ENCODE results near the gene ATG9A. TPM values are rescaled to one million over a fixed set of nuclear protein-coding genes. Genes with fewer than 3 reads are reported as not detected.
A peak's percentile ranks its signal among the peaks of the same experiment; 100 is the strongest.

Gene ATG9A
- total RNA-seq, 1 experiment from 2014 or later: 42.9 TPM

DNA sequence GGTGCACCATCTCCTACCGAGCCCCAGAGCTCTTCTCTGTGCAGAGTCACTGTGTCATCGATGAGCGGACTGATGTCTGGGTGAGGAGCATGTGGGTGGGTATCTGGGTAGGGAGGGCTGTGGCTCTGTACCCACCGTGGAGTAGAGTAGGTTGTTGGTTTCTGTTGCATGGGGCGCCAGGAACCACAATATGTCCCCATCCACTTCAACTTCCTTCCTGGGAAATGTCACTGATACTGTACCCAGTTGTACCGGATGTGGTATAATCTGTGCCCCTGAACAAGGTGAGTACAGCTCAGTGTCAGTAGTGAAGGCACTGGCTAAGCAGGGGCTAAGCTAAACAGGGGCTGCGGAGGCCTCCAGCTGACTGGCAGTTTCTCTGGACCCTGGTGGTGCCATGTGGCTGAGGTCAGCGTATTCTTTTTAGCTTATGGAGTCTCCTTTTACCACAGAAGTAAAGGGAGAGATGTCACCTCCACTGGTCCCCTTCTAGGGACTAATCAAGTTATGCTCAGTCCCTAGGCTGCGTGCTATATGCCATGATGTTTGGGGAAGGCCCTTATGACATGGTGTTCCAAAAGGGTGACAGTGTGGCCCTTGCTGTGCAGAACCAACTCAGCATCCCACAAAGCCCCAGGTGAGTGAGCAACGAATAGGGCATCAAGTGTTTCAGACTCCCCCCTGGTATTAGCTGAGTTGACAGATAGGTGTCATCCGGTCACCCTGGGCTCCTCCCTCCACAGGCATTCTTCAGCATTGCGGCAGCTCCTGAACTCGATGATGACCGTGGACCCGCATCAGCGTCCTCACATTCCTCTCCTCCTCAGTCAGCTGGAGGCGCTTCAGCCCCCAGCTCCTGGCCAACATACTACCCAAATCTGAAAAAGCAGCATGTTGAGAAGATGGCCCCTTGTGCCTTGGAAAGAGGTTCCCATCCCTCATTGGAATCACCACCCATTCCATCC lies 18.5 kb upstream of the ATG9A start:
- H3K4me1 Mint-ChIP-seq: peaks cover 34% of the 10 kb centered on the region
- no peak for TF ChIP-seq FOXP1 (CRISPR knock-in tag; IDR thresholded peaks at IDR 0.05; ENCODE audit: borderline replicate concordance)
- no peak for TF ChIP-seq ZNF317 (CRISPR knock-in tag; IDR thresholded peaks at IDR 0.05; ENCODE audit: borderline replicate concordance, low read depth)
- TF ChIP-seq MXD4 (CRISPR knock-in tag; IDR thresholded peaks at IDR 0.05; ENCODE audit: borderline replicate concordance): no peak
- no peak for TF ChIP-seq PRRX2 (CRISPR knock-in tag; IDR thresholded peaks at IDR 0.05)
- no peak for TF ChIP-seq ZNF532 (CRISPR knock-in tag; IDR thresholded peaks at IDR 0.05; ENCODE audit: borderline replicate concordance)
- no peak for TF ChIP-seq MLX (CRISPR knock-in tag; IDR thresholded peaks at IDR 0.05)
- TF ChIP-seq, protein P1, sequence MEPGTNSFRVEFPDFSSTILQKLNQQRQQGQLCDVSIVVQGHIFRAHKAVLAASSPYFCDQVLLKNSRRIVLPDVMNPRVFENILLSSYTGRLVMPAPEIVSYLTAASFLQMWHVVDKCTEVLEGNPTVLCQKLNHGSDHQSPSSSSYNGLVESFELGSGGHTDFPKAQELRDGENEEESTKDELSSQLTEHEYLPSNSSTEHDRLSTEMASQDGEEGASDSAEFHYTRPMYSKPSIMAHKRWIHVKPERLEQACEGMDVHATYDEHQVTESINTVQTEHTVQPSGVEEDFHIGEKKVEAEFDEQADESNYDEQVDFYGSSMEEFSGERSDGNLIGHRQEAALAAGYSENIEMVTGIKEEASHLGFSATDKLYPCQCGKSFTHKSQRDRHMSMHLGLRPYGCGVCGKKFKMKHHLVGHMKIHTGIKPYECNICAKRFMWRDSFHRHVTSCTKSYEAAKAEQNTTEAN (CRISPR knock-in tag; IDR thresholded peaks at IDR 0.05): no peak
- H3K27me3 Mint-ChIP-seq (ENCODE audit: low read depth): peaks cover 18% of the 10 kb centered on the region
- no peak for ATAC-seq
- no peak overlapping the region for H3K27ac Mint-ChIP-seq
- peaks cover 19% of the 10 kb centered on the region; the same call in 1 of the 2 replicates for H3K36me3 Mint-ChIP-seq
- DNase-seq (ENCODE audit: low spot score): no peak
- CTCF ChIA-PET: interaction anchor here (1.2 to 3.0 kb wide), 6 partner anchors 14 to 76 kb away, joined by 3 to 25 read pairs (median 5); partner anchors contain the start of genes ANKZF1, ATG9A and DNAJB2
- POLR2A ChIA-PET: interaction anchor here (0.6 to 2.3 kb wide), 4 partner anchors 29 to 295 kb away, joined by 3 to 11 read pairs (median 6); partner anchors contain the start of gene ABCB6
- no peaks in the 10 kb centered on the region for H3K9me3 Mint-ChIP-seq
- H3K4me3 Mint-ChIP-seq: no peak overlapping the region

DNA sequence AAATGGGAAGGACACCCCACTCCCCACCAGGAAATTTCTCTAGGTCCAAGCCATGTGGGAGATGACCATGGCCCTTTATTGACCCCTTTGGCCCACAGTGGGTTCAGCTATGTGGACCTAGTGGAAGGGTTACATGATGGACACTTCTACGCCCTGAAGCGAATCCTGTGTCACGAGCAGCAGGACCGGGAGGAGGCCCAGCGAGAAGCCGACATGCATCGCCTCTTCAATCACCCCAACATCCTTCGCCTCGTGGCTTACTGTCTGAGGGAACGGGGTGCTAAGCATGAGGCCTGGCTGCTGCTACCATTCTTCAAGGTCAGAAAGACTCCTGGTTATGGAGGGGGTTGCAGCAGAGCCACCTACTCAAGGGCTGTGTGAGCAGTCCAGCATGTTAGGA lies 17.1 kb upstream of the ATG9A start:
- ATAC-seq (no peak), DNase-seq (ENCODE audit: low spot score) (no peak)
- H3K27ac Mint-ChIP-seq: no peak overlapping the region; the same call in 1 of the 2 replicates
- peaks cover 4% of the 10 kb centered on the region for H3K27me3 Mint-ChIP-seq (ENCODE audit: low read depth)
- TF ChIP-seq MYBL2 (CRISPR knock-in tag; IDR thresholded peaks at IDR 0.05): no peak
- TF ChIP-seq ATF1 (CRISPR knock-in tag; IDR thresholded peaks at IDR 0.05): no peak
- ChIA-PET POLR2A (no interaction called here), CTCF (interaction anchor here (0.9 to 1.7 kb wide), 2 partner anchors 31 to 75 kb away, joined by 3 to 4 read pairs; no protein-coding TSS in a partner anchor)
- H3K36me3 Mint-ChIP-seq: peaks cover 16% of the 10 kb centered on the region; the same call in 1 of the 2 replicates
- no peaks in the 10 kb centered on the region for H3K9me3 Mint-ChIP-seq
- peaks cover 22% of the 10 kb centered on the region for H3K4me1 Mint-ChIP-seq
- H3K4me3 Mint-ChIP-seq: peak overlapping the region; percentile 93

GRCh38 chr2:219245899-219246230 lies 16.4 kb upstream of the ATG9A start:
- ATAC-seq: no peak
- Mint-ChIP-seq H3K4me1 (peaks cover 22% of the 10 kb centered on the region), H3K4me3 (peak overlapping the region; percentile 93), H3K36me3 (peaks cover 13% of the 10 kb centered on the region; the same call in 1 of the 2 replicates), H3K27me3 (ENCODE audit: low read depth) (no peaks in the 10 kb centered on the region), H3K9me3 (no peaks in the 10 kb centered on the region), H3K27ac (peak overlapping the region; percentile 96)
- DNase-seq (ENCODE audit: low spot score): no peak
- ChIA-PET POLR2A (interaction anchor here (1.1 to 1.8 kb wide), 6 partner anchors 8 to 142 kb away, joined by 5 to 14 read pairs (median 6); partner anchors contain the start of genes ABCB6, ANKZF1, ATG9A and DNPEP), CTCF (interaction anchor here (0.9 to 1.7 kb wide), 8 partner anchors 32 to 188 kb away, joined by 3 to 20 read pairs (median 4); partner anchors contain the start of gene DNAJB2)
- TF ChIP-seq GTF2I (CRISPR knock-in tag; conservative IDR thresholded peaks at IDR 0.05): no peak
- TF ChIP-seq KAT7 (CRISPR knock-in tag; IDR thresholded peaks at IDR 0.05; ENCODE audit: borderline replicate concordance): no peak
- no peak for TF ChIP-seq EMX1 (CRISPR knock-in tag; IDR thresholded peaks at IDR 0.05)
- TF ChIP-seq ZMAT4 (CRISPR knock-in tag; IDR thresholded peaks at IDR 0.05): no peak
- no peak for TF ChIP-seq ZNF232 (CRISPR knock-in tag; IDR thresholded peaks at IDR 0.05)
- no peak for TF ChIP-seq JUN (CRISPR knock-in tag; IDR thresholded peaks at IDR 0.05)
- TF ChIP-seq ZNF121 (CRISPR knock-in tag; IDR thresholded peaks at IDR 0.05): no peak
- TF ChIP-seq ERG (CRISPR knock-in tag; IDR thresholded peaks at IDR 0.05): no peak
- no peak for TF ChIP-seq ZSCAN18 (CRISPR knock-in tag; IDR thresholded peaks at IDR 0.05)
- TF ChIP-seq IRF2 (CRISPR knock-in tag; IDR thresholded peaks at IDR 0.05; ENCODE audit: borderline replicate concordance, low read depth): no peak
- no peak for TF ChIP-seq CDX4 (CRISPR knock-in tag; IDR thresholded peaks at IDR 0.05; ENCODE audit: borderline replicate concordance)
